Measurements from ENCODE around the gene UBE3A.

UBE3A gene

GRCh38 chr15:25402342-25402741 lies 36.5 kb downstream of the UBE3A start:
- no peak for DNase-seq

GRCh38 chr15:25401501-25401900 lies 37.3 kb downstream of the UBE3A start:
- DNase-seq: no peak

DNA sequence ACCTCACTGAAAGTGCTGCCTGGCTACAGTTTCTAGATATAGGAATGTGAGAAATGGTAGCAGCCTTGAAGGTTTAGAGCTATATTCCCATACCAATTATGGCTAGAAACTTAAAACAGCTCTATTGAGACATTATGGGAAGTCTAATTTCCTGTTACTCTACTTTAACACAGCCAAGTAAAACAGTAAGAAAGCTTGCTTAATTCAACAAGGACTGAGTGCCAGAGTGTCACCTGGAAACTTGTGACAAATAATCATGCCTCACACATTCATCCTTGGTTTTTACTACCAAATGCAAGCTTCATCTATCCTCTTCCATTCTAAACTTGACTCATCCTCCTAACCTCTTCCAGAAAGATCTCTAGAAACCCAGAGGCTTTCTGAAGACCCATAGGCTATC lies 41.7 kb downstream of the UBE3A start:
- no peak for DNase-seq

GRCh38 chr15:25394898-25395297 lies 43.9 kb downstream of the UBE3A start:
- DNase-seq: no peak

DNA sequence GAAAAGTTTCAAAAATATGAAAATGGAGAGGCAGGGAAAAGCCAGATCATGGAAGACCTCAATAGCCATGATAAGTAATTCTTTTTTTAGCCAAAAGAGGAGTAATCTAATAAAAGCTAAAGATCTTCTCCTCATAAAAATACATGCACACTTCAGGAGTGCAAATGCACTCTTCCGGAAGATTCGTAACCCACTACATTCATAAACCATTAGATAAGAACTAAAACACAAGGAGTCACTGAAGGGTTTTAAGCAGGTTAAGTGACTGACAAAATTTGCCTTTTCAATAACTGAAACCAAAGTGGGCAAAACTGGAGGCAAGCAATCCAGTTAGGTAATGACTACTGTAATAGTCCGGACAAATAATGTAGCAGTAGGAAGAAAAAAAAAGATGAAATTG lies 46.0 kb downstream of the UBE3A start:
- no peak for DNase-seq

- DNase-seq: no peak
These were observed 46.7 kb downstream of the UBE3A start for GRCh38 chr15:25391971-25392721.

DNA sequence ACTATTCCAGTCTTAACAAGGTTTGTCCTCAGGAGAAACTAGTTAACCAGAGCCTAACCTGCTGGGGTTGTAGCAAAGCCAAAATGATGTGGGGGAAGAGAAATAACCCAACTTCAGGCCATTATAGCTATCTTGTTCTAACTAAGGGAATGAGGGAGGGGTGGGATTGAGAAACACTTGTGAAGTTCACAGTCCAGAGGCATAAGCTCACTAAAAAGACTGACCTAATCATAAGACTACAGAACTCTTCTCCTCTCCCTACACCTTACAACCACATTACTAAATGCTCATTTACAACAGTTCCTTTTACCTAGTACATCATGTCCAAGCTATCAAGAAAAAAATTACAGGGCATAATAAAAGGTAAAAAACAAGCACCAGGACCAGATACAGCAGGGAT lies 52.8 kb downstream of the UBE3A start:
- DNase-seq: no peak

GRCh38 chr15:25381579-25381978 lies 57.2 kb downstream of the UBE3A start:
- no peak for DNase-seq

DNA sequence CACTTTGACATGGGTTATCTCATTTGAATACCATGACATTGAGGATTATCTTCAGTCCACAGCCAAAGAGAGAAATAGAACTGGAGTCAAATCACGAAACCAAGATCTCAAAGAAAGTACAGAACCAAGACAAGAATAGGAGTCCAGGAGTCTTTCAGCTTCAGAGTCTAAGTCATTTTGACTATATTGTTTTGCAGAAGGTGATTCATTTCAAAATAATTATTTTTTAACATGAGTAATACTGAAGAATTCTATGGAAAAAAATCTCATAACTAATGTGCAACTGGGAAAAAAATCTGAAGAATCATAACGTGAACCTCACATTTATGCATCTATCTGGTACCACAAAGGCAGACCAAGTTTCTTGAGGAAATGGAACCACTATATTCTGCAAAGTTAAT lies 60.3 kb downstream of the UBE3A start:
- no peak for DNase-seq

DNA sequence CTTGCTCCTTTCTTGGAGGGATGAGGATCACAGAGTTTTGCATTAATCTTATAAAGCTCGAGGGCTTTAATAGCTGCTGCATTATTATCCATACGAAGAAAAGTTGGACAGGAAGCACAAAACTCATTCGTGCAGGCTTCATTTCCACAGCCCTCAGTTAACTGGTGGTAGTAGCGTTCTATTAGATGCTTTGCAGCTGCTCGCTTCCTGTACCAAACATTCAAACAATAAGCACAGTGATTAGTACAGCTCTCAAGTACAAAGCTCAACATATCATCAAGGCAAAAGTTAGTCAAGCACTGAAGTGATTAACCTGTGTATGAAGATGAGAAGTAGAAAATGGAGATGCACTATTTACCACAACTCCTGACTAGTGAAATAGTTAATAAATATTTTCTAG lies 63.3 kb downstream of the UBE3A start:
- DNase-seq: no peak

- no peak for DNase-seq
These were observed 64.7 kb downstream of the UBE3A start for GRCh38 chr15:25374143-25374542.

- DNase-seq: no peak
These were observed 66.5 kb downstream of the UBE3A start for GRCh38 chr15:25372298-25372697.

GRCh38 chr15:25368850-25369249 lies 70.0 kb downstream of the UBE3A start:
- DNase-seq: no peak

- DNase-seq: peak in 1 of 5 donors; percentile 2
These were observed 72.8 kb downstream of the UBE3A start for GRCh38 chr15:25366058-25366457.

DNA sequence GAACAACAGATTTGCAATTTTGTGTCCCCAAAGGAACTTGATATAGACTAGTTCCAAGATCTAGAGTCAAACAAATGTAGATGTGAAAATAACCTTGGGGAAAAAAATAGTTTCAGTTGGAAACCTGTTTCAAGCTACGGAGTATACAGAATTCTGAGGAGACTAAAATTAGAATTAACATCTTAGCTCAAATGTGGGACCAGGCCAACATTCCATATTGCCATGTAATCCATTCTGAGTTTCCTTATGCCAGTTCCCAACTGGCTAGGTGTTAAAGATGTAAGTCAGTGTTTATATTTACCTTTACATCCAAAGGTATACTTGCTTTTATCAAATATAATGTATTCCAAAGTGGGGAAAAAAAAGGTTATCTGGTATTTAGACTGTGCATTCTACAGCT lies 76.3 kb downstream of the UBE3A start:
- no peak for DNase-seq

DNA sequence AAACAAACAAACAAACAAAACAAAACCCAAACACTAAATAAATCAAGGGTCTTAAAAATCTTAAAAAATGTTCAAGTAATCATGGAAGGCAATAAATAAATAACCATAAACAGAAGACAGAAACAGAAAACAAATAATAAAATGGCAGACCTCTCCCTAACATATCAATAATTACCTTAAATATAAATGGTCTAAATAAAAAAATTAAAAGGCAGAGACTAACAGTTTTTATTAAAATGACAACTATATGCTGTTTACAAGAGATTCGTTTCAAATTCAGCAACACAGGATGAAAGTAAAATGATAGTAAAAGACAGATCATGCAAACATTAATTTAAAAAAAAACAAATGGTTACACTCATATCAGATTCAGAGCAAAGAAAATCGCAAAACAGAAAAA lies 91.1 kb downstream of the UBE3A start:
- DNase-seq: no peak

GRCh38 chr15:25346371-25346770 lies 92.5 kb downstream of the UBE3A start:
- no peak for DNase-seq

DNA sequence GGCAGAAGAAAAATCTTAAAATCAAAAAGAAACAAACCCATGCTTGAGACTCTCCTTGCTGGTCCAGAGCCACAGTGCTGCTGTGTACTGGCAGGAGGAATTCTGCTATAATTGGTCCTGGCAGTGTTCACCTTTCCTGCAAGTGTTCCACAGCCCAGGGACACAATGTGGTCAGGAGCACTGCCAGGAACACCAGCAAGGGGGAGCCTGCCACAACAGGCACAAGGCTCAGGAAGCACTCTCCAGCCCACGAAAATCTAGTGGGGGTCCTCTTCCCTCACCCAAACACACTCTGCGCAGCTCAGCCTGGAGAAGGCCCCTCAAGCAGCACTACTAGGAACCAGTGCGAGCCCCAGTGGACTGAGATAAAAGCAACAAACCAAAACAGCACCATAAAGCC lies 92.9 kb downstream of the UBE3A start:
- DNase-seq: no peak

DNA sequence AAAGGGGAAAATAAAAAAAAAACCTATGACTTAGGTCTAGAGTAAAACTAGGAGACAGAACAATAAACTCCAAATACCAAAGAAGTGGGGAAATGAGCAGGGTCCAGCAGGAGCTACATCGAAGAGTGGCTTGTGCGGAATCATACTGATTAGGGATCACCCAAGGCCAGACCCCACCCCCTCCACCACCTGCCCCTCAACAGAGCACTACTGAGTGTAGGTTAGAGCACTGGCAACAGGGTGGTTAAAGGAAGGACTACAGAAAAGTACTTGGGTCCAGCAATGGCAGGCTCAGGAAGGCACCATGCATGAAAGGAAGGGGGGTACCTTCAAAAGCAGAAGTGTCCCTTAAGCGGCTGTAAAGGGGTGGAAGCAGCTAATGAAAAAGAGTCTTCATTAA lies 96.2 kb downstream of the UBE3A start:
- no peak for DNase-seq

DNA sequence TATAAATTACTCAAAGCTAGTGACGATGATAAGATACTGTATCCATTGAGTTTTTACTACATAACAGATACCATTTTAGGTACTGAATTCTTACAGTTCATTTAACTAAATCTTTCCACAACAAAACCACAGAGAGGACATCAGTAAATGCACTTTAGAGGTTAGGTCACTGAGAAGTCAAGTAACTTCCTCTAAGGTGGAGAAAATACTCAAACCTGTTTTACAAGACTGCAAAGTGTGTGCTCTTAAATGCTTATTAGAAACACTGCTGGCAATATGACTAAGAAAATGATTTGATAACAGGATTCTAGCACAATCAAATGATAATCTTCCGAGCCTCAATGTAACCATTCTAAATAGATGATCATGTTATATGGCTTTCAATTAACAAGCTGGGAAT lies 99.4 kb downstream of the UBE3A start:
- DNase-seq: no peak

DNA sequence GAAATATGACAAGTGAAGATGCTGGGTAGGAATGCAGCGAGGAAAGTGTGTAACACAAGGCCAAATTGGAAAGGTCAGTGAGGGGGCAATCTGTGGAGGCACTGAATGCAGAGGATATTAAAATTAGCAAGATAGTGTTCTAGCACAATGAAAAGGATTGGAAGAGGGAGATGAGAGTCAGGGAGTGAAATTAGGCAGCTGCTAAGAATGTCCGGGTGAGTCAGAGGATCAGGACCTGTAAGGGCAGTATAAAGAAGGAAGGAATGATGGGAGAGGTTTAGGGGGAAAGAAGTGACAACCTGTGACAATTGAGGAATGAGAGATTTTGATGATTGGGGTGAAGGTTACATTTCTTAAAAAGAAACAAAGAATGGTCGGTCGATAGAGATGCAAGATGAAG lies 103.5 kb downstream of the UBE3A start:
- no peak for DNase-seq

DNA sequence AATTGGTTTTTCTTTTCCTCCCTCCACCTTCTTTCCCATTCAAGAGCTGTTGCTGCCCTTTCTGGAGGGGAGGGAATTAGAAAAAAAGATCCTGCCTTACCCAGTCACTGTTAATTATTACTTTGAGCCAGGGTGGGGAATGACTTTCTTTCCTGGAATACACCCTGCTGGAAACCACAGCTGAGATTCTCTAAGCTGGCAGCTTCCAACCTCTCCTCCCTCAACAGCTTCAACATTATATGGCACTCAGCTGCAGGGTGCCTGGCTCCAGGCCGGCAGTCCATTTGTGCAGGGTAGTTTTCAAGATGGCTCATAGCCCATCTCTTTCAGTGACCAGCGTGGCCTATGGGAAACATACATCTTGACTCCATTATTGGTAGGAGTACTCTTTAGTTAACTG lies 105.8 kb downstream of the UBE3A start:
- no peak for DNase-seq

- no peak for DNase-seq
These were observed 106.5 kb downstream of the UBE3A start for GRCh38 chr15:25332306-25332705.

- DNase-seq: no peak
These were observed 107.0 kb downstream of the UBE3A start for GRCh38 chr15:25331860-25332259.

DNA sequence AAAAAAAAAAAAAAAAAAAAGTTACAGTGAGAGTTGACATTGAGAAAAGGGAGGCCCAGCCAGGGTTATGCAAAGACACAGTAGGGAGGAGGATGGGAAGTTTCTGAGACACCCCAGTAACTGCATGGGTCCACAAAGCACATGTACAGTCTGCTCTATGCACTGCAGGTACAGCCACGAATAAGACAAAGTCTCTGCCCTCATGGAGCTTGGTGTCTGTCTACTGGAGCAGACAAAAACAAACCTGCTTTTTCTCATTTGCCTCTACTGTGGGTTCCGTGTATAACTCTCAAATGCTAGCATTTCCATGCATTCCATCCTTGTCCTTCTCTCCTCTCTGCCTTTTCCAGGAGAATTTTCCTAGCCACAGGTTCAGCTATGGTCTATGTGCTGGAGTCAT lies 107.4 kb downstream of the UBE3A start:
- no peak for DNase-seq
